DMS 273 (cell line): ENCODE measurements around the gene TP53BP1.
A peak's percentile ranks its signal among the peaks of the same experiment; 100 is the strongest.

ENCODE experiments used
- DNase-seq: peaks from one replicate; lab custom pipeline; 2025; ENCODE audit not compliant: unreplicated experiment; lab: John Stamatoyannopoulos, UW

The TP53BP1 gene

GRCh38 chr15:43521419-43521818, 28.5 kb upstream of the TP53BP1 start:
- DNase-seq, result no peak

GRCh38 chr15:43520138-43520537, 27.2 kb upstream of the TP53BP1 start:
- no peak for DNase-seq

- no peak for DNase-seq
Measured at GRCh38 chr15:43519196-43519595, 26.2 kb upstream of the TP53BP1 start.

GRCh38 chr15:43518197-43518761, 25.3 kb upstream of the TP53BP1 start:
- peak; percentile 52 for DNase-seq

GRCh38 chr15:43517354-43518196, 24.6 kb upstream of the TP53BP1 start, which contains the start of gene MAP1A:
Gene MAP1A, plus strand, starts transcription at chr15:43517608. Its CDS starts 3,866 bp downstream, at chr15:43521474.
- DNase-seq, result peak; percentile 72

- peak; percentile 68 for DNase-seq
Measured at GRCh38 chr15:43516801-43517353, 23.9 kb upstream of the TP53BP1 start.

GRCh38 chr15:43516185-43516584, 23.2 kb upstream of the TP53BP1 start:
- peak; percentile 6 for DNase-seq

- DNase-seq, result no peak
Measured at GRCh38 chr15:43515741-43516140, 22.8 kb upstream of the TP53BP1 start.

GRCh38 chr15:43514241-43515057, 21.5 kb upstream of the TP53BP1 start:
- DNase-seq, result peak; percentile 71

GRCh38 chr15:43513550-43513949, 20.6 kb upstream of the TP53BP1 start:
- no peak for DNase-seq

GRCh38 chr15:43511012-43511885, 18.3 kb upstream of the TP53BP1 start:
- peak; percentile 53 for DNase-seq

- peak; percentile 99 for DNase-seq
Measured at GRCh38 chr15:43510200-43511011, 17.4 kb upstream of the TP53BP1 start.

- DNase-seq, result peak; percentile 52
Measured at GRCh38 chr15:43509660-43510199, 16.8 kb upstream of the TP53BP1 start.

- DNase-seq, result peak; percentile 46
Measured at GRCh38 chr15:43508991-43509659, 16.2 kb upstream of the TP53BP1 start.

GRCh38 chr15:43508421-43508820, 15.5 kb upstream of the TP53BP1 start:
- DNase-seq, result no peak

GRCh38 chr15:43505738-43506137, 12.8 kb upstream of the TP53BP1 start:
- no peak for DNase-seq

GRCh38 chr15:43499635-43500034, 6.7 kb upstream of the TP53BP1 start:
- no peak for DNase-seq

- DNase-seq, result no peak
Measured at GRCh38 chr15:43498990-43499389, 6.0 kb upstream of the TP53BP1 start.
